T-helper 1 cell (primary cell): ENCODE results near the gene TMEM123.

Experiments used
- DNase-seq, 5 donors: peaks; one replicate each; pipeline ENCODE4 v3.0.0-alpha.2; 2012 to 2020

TMEM123 gene

GRCh38 chr11:102357116-102357515, 95.4 kb downstream of the TMEM123 start:
- DNase-seq, result no peak

- peak in 2 of 5 donors; percentile 24 to 39 for DNase-seq
Measured at GRCh38 chr11:102347462-102348370, 104.8 kb downstream of the TMEM123 start.

GRCh38 chr11:102346748-102347461, 105.7 kb downstream of the TMEM123 start, which contains the start of gene BIRC2:
Gene BIRC2 (plus strand): TSS chr11:102347214. CDS start chr11:102349855, 2,641 bp downstream.
- peak; percentile 88 to 96 (median 91) for DNase-seq

DNA sequence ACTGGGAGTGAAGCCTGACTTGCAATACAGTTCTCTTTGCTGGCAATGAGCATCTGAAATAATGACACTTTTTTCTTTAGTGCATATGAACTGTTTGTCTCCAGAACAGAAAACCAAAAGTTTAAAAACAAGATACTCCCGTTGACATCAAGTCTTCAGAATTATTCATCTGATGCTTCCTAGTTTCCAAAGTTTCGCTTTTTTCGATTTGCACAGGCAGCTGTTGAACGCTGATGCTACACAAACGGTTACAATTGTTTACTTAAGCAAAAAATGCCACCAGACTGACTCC, 106.2 kb downstream of the TMEM123 start:
- DNase-seq, result no peak
